HT-29 (cell line): ENCODE measurements around the gene GP2. TPM values are rescaled to one million over a fixed set of nuclear protein-coding genes. Genes with fewer than 3 reads are reported as not detected.
"Not testable (repeated sequence)": the region's sequence is repeated elsewhere in the genome, so short reads cannot be mapped to it uniquely, and the experiment has no call there.

Source experiments
- DNase-seq: peaks from one replicate; pipeline ENCODE4 v3.0.0-alpha.2; 2015; ENCODE audit warnings: low spot score
- total RNA-seq: library from RNA; depleted of rRNA; stranded (reverse); fragments of >200 nt; shearing (Covaris generic); gene quantifications from 2 replicates; pipeline ENCODE4 v1.2.3, GENCODE V29; 2014

The GP2 gene
- total RNA-seq, 1 experiment from 2014 or later: not detected

- DNase-seq: no peak
Observed at GRCh38 chr16:20325005-20325404, 2.3 kb downstream of the GP2 start.

- DNase-seq: no peak
Observed at GRCh38 chr16:20323591-20324117, 3.7 kb downstream of the GP2 start.

- DNase-seq: no peak
Observed at GRCh38 chr16:20322696-20323095, 4.6 kb downstream of the GP2 start.

DNA sequence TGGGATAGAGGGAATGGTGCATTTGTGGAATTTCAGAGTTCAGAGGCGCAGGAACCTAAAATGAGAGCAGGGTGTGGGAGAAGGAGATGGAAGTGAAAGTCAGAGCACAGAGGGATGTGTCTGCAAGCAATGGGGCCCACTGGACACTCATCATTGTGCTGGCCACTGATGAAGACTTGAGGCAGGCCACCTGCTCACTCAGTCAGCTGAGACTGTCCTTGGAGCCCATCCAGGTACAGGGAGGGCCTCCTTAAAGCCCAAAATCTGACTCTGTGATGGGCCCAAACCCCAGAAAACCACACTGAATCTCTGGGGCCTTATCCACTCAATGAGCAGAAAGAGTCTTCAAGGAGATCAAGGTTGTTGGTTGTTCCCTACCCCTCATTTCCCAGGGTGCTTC is 5.6 kb downstream of the GP2 start:
- DNase-seq: no peak

- DNase-seq: not testable (repeated sequence)
Observed at GRCh38 chr16:20321051-20321450, 6.3 kb downstream of the GP2 start.

DNA sequence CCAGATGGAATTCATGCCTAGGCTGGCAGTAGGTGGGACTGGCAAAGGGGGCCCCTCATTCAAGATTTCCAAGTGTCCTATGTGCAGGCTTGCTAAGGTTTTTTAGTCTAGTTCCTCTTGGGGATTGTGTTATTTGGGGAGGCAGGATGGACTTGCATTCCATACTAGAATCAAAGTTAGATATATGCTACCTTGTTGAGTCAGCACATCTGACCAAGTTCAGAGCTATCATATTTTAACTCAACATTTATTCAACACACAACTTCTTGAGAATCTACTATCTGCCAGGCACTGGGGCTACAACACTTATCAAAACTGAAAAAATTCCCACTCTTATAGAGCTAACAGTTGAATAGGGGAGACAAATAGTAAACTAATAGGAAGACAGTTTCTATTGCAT is 6.7 kb downstream of the GP2 start:
- no peak for DNase-seq

- no peak for DNase-seq
Observed at GRCh38 chr16:20320178-20320577, 7.1 kb downstream of the GP2 start.

GRCh38 chr16:20319406-20319805 is 7.9 kb downstream of the GP2 start:
- DNase-seq: no peak

DNA sequence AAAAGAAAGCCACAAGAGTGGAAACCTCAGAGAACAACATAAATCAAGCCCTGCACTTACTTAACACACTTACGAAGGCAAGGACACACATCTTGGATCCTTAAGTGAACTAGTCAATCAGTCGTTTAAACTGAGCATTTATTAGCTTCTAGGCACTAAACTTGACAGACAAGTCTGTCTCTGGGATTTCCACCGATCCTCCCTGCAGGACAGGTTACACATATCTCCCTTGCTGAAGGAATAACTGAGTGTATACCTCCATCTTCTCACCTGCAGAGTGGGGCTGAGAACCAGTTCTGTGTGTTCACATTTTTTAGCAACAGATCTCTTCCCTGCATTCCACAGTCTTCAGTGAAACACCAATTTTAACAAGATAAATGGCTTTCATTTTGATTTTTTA is 8.9 kb downstream of the GP2 start:
- no peak for DNase-seq

- no peak for DNase-seq
Observed at GRCh38 chr16:20318006-20318405, 9.3 kb downstream of the GP2 start.

DNA sequence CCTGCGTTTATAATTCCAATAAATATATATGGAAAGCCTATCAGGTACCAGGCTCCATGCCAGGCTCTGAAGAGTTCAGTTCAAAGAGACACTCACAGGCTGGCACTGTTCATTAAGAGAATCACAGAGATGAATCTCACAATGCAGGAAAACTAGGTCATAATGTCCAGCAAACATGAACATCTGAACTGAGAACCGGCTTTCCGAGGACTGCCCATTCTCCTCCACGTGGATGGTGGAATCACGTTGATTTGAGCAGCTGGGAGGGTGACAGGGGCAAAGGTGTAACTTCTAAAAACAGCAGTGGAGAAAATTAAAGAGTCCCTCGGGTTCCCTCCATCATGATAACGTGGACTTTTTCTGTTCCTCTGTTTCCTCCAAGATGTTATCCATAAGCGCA is 10.2 kb downstream of the GP2 start:
- no peak for DNase-seq

DNA sequence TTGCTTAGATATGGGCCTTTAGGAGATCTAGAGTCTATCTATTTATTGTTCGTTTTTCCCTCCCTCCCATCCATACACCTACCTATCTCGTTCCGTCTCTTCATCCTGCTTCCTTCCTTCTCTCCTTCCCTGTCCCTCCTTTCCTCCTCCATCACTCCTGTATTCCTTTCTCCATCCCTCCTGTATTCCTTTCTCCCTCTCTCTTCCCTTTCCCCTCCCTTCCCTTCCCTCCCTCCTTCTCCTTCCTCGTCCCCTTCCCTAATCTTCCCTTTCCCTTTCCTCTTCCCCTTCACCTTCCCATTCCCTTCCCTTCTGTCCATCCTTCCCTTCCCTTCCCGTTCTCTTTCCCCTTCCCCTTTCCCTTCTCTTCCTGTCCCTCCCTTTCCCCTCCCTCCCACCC is 10.6 kb downstream of the GP2 start:
- DNase-seq: no peak

DNA sequence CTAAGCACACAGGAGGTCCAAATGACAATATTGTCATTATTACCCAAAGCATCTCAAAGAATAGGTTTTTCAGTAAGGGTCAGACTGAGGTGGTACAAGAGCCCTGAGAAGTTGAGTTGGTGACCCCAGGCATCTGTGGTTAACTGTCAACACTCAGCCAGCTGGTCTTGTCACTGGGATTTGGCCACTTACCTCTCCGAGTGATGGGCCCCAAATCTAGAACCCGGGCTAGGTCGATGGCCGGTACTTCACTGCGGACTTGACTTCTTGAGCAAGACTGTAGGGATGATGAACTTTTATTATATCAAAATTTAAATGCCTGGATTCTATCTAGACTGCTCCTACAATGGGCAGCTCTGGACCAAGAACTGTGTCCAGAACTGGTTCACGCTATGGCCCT is 11.5 kb downstream of the GP2 start:
- DNase-seq: no peak

DNA sequence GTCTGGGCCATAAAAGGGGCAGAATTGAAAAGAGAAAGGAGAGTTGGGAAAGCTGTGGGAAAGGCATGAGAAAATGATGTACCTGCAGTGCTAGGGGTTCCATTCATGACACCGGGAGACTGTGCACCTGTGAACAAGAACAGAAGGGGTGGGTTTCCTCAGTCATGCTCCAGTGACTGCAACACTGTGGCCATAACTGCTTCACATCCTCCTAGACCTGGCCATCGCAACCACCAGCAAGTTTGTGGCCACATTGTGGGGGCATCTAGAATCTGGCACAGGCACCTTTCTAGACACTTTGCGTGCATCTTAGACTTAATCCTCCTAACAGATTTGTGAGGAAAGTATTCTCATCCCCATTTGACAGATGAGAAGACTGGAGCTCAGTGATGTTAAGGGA is 12.7 kb downstream of the GP2 start:
- no peak for DNase-seq

DNA sequence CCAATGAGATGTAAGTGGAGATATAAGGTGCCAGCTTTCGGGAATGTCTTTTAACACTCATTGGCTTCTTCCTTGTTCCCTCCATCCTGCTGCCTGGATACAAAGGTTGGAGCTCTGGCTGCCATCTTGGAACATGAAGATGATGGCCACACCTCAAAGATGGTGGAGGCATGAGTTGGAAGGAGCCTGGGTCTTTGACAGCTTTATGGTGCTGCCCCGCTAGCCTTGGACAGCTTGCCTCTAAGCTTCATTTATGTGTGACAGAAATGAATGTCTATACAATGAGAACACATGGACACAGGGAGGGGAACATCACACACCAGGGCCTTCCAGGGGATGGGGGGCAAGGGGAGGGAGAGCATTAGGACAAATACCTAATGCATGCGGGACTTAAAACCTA is 13.6 kb downstream of the GP2 start:
- no peak for DNase-seq

- DNase-seq: not testable (repeated sequence)
Observed at GRCh38 chr16:20312536-20313095, 14.7 kb downstream of the GP2 start.

DNA sequence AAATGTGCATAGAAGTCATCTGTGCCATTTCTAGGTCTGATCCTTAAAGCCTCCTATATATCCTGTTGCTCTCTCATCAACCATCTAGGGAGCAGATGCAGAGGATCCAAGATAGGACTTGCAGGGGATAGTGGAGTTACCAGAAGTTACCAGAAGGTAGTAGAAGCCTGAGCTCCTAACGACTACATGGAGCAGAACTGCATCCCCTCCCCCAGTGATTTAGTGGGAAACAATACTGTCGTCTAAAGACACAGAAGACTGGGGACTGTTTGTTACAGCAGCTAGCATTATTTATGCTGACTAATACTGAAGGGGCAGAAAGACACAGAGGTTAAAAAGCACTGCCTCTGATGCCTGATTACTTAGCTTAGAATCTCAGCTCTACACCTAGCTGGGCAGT is 15.8 kb downstream of the GP2 start:
- no peak for DNase-seq

GRCh38 chr16:20310421-20311395 is 16.6 kb downstream of the GP2 start:
- no peak for DNase-seq

DNA sequence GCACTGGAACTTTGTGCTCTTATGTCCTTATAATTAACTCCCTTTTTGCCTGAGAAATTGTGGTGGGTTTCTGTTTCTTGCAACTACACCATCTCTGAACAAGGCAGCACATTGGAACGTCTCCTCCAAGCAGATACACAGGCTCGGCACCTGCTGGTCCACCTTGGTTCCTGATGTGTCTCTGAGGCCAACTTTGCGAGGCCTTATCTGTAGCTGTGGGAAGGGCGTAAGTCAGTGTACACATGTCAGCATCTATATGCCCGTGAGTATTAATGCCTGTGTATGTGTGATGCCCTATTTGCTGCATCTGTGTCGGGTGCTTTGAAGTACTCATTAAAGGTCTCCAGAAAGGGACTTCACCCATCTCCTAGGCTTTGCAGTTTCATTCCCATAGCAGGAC is 17.5 kb downstream of the GP2 start:
- DNase-seq: no peak

GRCh38 chr16:20308801-20309590 is 18.3 kb downstream of the GP2 start:
- DNase-seq: no peak

GRCh38 chr16:20308266-20308665 is 19.0 kb downstream of the GP2 start:
- DNase-seq: no peak

- DNase-seq: no peak
Observed at GRCh38 chr16:20307791-20308190, 19.5 kb downstream of the GP2 start.
